ENCODE results near the gene SH3BP4. TPM values are rescaled to one million over a fixed set of nuclear protein-coding genes. Genes with fewer than 3 reads are reported as not detected.

Gene SH3BP4
- total and polyA plus RNA-seq, 2 of the 8 experiments (the other 6 are each of a cell fraction or from before 2014, with no cell fraction given): 28.3 to 35.4 TPM

GRCh38 chr2:234981197-234982095 is 29.6 kb downstream of the SH3BP4 start:
- Histone ChIP-seq H4K8ac (ENCODE audit: extremely low read depth, insufficient read depth, low read length) (no peak overlapping the region), H2BK20ac (ENCODE audit: low read length) (no peak overlapping the region), H4K20me1 (replicated peaks in 1 of 2; ENCODE audit: control insufficient read depth in 1 of 2, insufficient read depth in 2 of 2, low read length in 2 of 2) (peaks cover 13 to 26% of the 10 kb centered on the region in 2 experiments), H3K4me1 (replicated peaks in 1 of 4; ENCODE audit: control insufficient read depth in 3 of 4, insufficient read depth in 4 of 4, low read length in 3 of 4) (peaks cover 10 to 39% (median 25%) of the 10 kb centered on the region in 4 experiments), H3K9ac (replicated peaks in 1 of 4; ENCODE audit: extremely low read depth in 1 of 4, low read depth in 3 of 4, low read length in 3 of 4) (peak overlapping the region in 1 of 4 experiments; percentile 21; a peak in 1 of 7 replicates), H3K4me2 (ENCODE audit: insufficient read depth in 1 of 2, low read depth in 2 of 2, low read length in 2 of 2) (peak overlapping the region; percentile 39 to 52; a peak in 3 of 4 replicates), H3K36me3 (ENCODE audit: control insufficient read depth in 2 of 4, insufficient read depth in 4 of 4, low read length in 3 of 4) (peaks cover 0 to 13% (median under 1%) of the 10 kb centered on the region in 4 experiments; a peak in 4 of 8 replicates), H3K4me3 (ENCODE audit: extremely low read depth in 1 of 4, insufficient read depth in 2 of 4, low read depth in 3 of 4, low read length in 4 of 4) (peak overlapping the region in 2 of 4 experiments; percentile 4 to 15; a peak in 1 of 8 replicates), H3K27me3 (replicated peaks in 1 of 4; ENCODE audit: control insufficient read depth in 3 of 4, extremely low read depth in 1 of 4, insufficient read depth in 3 of 4, low read length in 3 of 4) (no peaks in the 10 kb centered on the region), H3K9me3 (ENCODE audit: insufficient read depth in 2 of 2, low read depth in 1 of 2, low read length in 1 of 2) (peaks cover 4% of the 10 kb centered on the region in 2 experiments; a peak in 2 of 4 replicates), H3K23me2 (ENCODE audit: low read depth, low read length) (0 out of 2 replicates have a peak, but pooled peaks cover 2% of the 10 kb centered on the region), H4K5ac (ENCODE audit: insufficient read length, low read depth, low read length) (peak overlapping the region; percentile 12), H3K56ac (replicated peaks; ENCODE audit: insufficient read length, low read depth, low read length) (no peak overlapping the region), H4K91ac (replicated peaks; ENCODE audit: insufficient read length, low read length) (no peak overlapping the region), H2BK12ac (ENCODE audit: low read depth, low read length) (peak overlapping the region; percentile 70; the same call in 1 of the 2 replicates), H2AFZ (ENCODE audit: low read length) (no peak overlapping the region), H2BK120ac (replicated peaks; ENCODE audit: low read depth, low read length) (no peak overlapping the region), H2BK5ac (ENCODE audit: low read depth, low read length) (peak overlapping the region; percentile 76), H3K14ac (ENCODE audit: insufficient read length) (no peak overlapping the region), H3K27ac (ENCODE audit: low read depth, low read length) (peak overlapping the region; percentile 54; the same call in 1 of the 2 replicates), H3K4ac (replicated peaks; ENCODE audit: insufficient read length, low read depth, low read length) (no peak overlapping the region), H2AK5ac (ENCODE audit: low read depth, low read length) (peak overlapping the region; percentile 45; the same call in 1 of the 2 replicates), H2BK15ac (ENCODE audit: low read length) (no peak overlapping the region), H3K18ac (ENCODE audit: extremely low read depth, low read length) (peak overlapping the region; percentile 73), H3K79me1 (ENCODE audit: low read depth, low read length) (peaks cover 41% of the 10 kb centered on the region), H3K79me2 (ENCODE audit: control insufficient read depth in 1 of 2, insufficient read depth in 2 of 2, low read length in 2 of 2) (peaks cover 22 to 99% of the 10 kb centered on the region in 2 experiments), H3K23ac (ENCODE audit: insufficient read length) (no peak overlapping the region)
- WGBS, 2 experiments (ENCODE audit: extremely low coverage in 1 of 2, insufficient coverage in 1 of 2, insufficient read length in 1 of 2, insufficient replicate concordance in 2 of 2, low coverage in 1 of 2, low lambda C conversion rate in 2 of 2, missing lambda C conversion rate in 1 of 2): 51% methylated on average over 26 of the region's 26 CpGs; no CpG with 5 or more reads in 1 of the 2 experiments
- POLR2A ChIA-PET (ENCODE audit: partially characterized antibody): interaction anchor here (0.7 to 1.7 kb wide), 5 partner anchors 10 to 27 kb away, joined by 3 to 6 read pairs (median 4); no protein-coding TSS in a partner anchor
- FAIRE-seq: no peak
- peak; percentile 64 to 82 for DNase-seq (ENCODE audit: low read depth in 1 of 2, low spot score in 2 of 2)
- CTCF ChIA-PET (ENCODE audit: partially characterized antibody): interaction anchor here (0.6 to 3.0 kb wide), 11 partner anchors 10 to 898 kb away, joined by 3 to 10 read pairs (median 4); no protein-coding TSS in a partner anchor
- TF ChIP-seq GTF2F1 (IDR thresholded peaks at IDR 0.05; ENCODE audit: borderline replicate concordance, low read depth, low read length) (no peak), CTCF (IDR thresholded peaks at IDR 0.05; ENCODE audit: control extremely low read depth in 1 of 3, insufficient read depth in 1 of 3, low read depth in 1 of 3, low read length in 3 of 3) (no peak), JUND (IDR thresholded peaks at IDR 0.05; ENCODE audit: low read length) (0 out of 2 replicates have a peak, but pooled peaks have one; percentile 39), BACH1 (IDR thresholded peaks at IDR 0.05; ENCODE audit: low read length) (peak; percentile 84), CREB1 (IDR thresholded peaks at IDR 0.05) (no peak), POU5F1 (IDR thresholded peaks at IDR 0.05; ENCODE audit: low read depth, low read length) (no peak), YY1 (IDR thresholded peaks at IDR 0.05; ENCODE audit: low read depth, low read length) (0 out of 2 replicates have a peak, but pooled peaks have one; percentile 34), RBBP5 (IDR thresholded peaks at IDR 0.05; ENCODE audit: borderline replicate concordance, low read depth, low read length) (0 out of 2 replicates have a peak, but pooled peaks have one; percentile 25)
